NCI-H146 (cell line): ENCODE data around the gene WASF1.
"Not testable (repeated sequence)": the region's sequence is repeated elsewhere in the genome, so short reads cannot be mapped to it uniquely, and the experiment has no call there.

Source experiments
- DNase-seq: peaks from one replicate; lab custom pipeline; 2025; lab: John Stamatoyannopoulos, UW

WASF1 gene

GRCh38 chr6:110173506-110174132, 5.9 kb downstream of the WASF1 start:
- no peak for DNase-seq

DNA sequence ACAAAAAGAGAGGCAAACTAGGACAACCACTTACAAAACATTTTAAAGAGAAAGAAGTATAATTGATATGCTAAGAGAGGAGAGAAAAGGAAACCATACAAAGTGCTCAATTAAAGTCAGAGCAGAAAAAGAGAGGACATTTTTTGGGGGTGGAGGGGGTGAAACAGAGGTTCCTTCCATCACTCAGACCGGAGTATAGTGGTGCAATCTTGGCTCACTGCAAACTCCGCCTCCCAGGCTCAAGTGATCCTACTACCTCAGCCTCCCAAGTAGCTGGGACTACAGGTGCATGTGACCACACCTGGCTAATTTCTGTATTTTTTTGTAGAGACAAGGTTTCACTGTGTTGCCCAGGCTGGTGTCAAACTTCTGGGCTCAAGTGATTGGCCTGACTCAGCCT, 9.4 kb downstream of the WASF1 start:
- DNase-seq = no peak

GRCh38 chr6:110158479-110158878, 21.0 kb downstream of the WASF1 start:
- no peak for DNase-seq

DNA sequence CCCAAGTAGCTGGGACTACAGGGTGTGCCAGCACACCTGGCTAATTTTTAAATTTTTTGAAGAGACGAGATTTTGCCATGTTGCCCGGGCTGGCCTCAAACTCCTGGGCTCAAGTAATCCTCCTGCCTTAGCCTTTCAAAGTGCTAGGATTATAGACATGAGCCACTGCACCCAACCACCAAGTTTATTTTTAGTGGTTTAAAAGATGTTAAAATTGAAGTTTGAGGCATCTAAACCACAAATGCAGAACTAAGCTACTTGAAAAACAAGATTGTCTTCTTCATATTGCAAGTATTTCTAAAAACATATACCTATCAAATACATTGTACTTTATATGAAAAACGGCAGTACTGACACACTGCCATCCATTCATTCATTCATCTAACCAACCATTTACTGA, 31.6 kb downstream of the WASF1 start:
- no peak for DNase-seq

GRCh38 chr6:110140650-110141049, 38.8 kb downstream of the WASF1 start:
- no peak for DNase-seq

DNA sequence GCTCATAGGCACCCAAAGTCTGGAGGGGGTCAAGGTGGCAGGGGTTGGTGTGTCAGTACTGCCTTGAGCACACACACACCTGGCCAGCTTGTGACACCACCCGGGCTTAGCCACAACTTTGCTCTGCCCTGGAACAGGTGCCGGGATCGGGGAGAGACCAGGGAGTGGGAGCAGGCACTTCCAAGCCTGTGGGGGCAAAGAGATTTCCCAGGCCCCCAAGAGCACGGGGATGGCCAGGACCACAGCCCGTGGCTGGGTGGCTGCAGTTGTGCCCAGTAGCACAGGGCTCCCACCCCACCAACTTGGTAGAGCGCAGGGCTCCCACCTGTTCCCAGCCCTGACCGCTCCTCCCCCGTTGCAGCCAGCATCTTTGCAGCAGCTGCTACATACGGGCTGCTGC, 40.4 kb downstream of the WASF1 start:
- DNase-seq = no peak

DNA sequence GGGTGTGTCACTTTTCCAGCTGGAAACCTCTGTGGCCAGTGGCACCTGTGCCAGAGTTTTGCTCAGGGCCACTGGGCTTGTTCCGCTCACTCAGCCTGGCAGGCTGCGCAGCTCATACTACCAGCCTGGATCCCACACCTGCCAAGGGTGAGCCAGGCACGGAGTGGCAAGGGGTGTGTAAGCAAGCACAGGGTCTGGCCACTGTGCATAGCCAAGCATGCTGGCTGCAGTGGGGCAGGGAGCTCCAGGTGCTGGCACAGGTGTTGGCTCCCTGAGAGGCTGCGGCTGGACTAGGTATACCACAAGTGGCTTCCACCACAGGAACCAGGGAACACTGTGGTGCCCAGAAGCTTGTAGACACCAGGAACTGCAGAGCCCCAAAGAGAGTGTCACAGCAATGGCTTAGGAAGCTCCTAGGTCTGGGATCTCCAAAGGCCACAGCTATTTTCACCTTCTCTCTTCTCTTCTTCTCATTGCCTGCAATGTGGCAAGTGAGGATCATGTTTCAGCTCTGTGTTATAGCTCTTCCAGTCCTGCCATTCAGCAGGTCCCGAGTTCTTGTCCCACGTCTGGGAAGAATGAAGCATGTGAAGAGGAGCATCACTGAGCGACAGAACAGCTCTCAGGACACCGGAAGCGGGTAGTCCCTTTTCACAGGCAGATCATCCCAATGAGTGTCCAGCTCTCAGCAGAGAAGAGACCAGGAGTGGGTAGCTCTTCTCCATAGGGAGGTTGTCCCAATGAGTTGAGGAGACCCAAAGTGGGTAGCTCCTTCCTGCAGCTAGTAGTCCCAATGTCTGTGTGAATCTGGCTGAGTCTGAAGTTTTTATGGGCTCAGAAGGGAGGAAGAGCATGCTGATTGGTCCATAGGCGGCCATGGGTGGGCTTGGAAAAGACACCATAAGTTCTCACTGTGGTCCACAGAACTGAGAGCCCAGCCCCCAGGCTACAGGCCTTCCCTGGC, 41.3 kb downstream of the WASF1 start:
- no peak for DNase-seq

GRCh38 chr6:110130362-110130761, 49.1 kb downstream of the WASF1 start:
- no peak for DNase-seq

DNA sequence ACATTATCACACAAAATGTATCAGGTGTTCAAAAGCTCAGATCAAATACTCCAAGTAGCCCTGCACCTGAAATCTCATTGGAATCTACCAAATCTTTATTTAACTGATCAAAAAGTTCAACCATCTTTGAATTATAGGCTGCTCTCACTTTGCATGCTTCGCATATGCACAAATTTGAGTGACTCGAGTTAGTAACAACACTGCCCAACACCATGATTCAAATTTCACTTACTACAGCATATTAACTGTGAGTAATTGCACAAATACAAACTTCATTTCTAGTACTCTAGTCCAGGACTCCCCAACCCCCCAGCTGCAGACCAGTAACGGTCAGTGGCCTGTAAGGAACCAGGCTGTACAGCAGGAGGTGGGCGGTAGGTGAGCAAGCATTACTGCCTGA, 51.1 kb downstream of the WASF1 start:
- DNase-seq = no peak

DNA sequence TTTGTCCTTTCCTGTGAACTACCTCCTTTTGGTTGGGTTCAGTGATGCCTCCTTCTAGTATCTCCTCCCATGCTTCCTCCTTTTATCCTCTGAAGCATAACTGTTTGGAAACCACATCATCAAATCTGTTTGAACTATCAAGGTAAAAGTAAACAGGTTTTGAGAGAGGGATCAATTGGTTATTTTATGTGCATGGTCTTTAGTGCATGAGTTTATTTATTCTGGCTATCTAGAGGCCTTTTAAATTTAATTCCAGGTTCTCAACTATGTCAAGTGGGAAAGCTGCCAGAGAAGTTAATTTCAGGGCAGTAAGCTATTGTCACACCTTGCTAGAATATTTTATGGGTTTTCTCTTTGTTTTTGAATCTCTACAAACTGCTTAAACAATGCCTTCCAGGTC, 54.1 kb downstream of the WASF1 start:
- DNase-seq = peak; percentile 45

DNA sequence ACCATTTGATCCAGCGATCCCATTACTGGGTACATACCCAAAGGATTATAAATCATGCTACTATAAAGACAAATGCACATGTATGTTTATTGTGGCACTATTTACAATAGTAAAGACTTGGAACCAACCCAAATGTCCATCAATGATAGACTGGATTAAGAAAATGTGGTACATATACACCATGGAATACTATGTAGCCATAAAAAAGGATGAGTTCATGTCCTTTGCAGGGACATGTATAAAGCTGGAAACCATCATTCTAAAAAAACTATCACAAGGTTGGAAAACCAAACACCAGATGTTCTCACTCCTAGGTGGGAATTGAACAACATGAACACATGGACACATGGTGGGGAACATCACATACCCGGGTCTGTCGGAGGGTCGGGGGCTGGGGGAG, 57.8 kb downstream of the WASF1 start:
- not testable (repeated sequence) for DNase-seq

- no peak for DNase-seq
Measured at GRCh38 chr6:110116258-110116657, 63.2 kb downstream of the WASF1 start.

DNA sequence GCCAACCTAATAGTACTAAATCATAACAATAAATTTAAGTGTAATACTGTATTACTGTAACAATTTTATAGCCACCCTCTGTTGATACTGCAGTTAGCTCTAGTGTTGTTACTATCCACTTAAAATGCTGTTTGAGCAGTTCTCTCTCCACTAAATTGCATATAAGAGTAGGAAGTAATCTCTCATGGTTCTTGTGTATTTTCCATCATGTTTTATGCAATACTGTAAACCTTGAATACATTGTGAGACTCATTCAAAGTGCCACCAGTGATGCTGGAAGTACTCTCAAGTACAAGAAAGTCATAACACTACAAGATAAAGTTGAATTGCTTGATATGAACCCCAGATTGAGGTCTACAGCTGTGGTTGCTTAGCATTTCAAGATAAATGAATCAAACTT, 65.5 kb downstream of the WASF1 start:
- DNase-seq = no peak

DNA sequence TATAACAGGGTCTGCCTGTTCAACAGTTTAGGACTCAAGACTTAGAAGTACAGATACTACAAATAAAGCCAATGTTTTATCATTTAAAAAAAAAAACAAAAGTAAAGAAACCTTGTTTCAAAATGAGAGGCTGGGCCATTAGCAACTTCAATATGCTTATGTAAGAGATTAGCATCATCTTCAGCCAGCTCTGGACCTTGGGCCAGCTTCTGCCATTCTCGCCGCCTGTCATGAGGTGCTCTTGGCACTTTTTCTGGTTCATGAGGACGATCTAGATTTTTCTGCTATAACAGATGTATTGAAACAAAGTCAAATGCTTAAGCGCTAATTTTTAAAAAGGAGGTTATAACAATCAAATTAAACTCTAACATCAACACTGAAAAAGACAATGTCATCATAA, 74.2 kb downstream of the WASF1 start:
- no peak for DNase-seq

DNA sequence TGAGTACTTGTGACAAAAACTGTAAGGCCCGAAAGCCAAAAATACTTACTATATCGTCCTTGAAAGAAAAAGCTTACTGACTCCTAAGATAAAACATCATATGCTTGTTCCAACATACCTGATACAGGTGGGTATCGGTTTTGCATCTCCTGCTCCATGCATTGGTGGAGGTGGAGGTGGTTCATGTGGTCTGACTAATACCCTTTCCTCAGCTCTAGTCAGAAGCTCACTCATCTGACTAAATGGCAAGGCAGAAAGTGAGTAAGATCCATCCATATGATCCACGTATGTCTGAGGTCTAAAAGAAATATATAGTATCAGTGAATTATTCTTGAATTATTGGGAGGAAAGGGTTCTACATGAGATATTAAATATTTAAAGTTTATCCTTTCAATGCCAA, 76.2 kb downstream of the WASF1 start:
- no peak for DNase-seq

GRCh38 chr6:110102411-110102810, 77.1 kb downstream of the WASF1 start:
- DNase-seq = no peak

- DNase-seq = peak; percentile 1
Measured at GRCh38 chr6:110101885-110102284, 77.6 kb downstream of the WASF1 start.

DNA sequence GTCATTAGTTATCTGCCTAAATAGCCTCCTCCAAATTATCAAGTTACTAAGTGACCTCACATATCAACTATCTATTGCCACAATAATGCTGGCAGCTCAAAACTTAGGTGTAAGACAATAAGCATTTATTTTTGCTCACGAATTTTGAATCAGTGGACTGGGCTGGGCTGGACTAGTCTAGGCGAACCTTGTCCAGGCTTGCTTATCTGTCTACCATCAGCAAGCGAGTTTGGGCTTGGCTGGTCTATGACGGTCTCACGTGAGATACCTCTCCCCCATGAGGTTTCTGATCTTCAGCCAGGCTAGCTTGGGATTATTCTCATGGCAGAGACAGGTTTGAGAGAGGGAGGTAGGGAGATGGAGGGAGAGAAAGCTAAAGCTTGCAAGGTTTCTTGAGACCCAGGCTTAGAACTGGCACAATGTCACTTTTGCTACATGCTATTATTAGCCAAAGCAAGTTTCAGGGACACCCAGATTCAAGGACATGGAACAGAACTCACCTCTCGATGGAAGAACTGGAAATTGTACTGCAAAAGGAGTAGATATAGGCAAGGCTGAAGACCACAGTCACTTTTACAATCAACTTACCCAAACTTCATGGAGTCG, 80.9 kb downstream of the WASF1 start:
- no peak for DNase-seq

DNA sequence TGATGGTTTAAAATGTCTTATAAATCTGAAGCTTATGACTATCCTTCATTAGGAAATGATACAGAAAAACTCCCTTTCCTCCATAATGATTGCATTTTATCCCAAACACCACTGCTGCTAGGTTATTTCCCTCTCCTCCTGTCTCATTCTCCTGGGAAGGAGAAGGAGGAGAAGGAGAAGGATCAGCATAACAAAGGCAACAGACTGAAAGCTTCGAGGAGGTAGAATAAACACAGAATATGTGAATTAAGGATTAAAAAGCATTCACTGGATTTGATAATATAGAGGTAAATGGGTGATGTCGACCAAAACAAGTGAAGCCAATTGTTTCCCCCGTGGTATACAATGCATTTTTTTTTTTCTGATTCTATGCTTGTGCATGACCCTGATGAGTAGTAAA, 82.0 kb downstream of the WASF1 start:
- DNase-seq = no peak

- DNase-seq = no peak
Measured at GRCh38 chr6:110095935-110096334, 83.5 kb downstream of the WASF1 start.

DNA sequence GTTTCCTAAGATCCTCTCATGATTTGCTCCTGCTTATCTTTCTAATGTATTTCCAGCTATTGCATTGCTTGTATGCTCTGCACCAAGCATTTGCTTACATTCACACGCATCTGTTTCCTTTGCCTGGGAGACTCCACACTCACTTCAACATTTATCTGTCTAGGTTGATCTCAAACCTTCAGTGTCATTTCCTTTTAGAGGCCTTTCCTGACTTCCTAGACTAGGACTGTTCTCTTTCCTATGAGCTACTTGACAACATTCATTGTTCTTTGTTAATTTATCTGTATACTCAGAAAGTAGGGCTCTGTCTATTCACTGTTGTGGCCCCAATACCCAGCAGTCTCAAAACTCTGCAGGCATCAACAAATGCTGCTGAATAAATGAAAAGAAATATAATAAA, 84.4 kb downstream of the WASF1 start:
- DNase-seq = no peak

- DNase-seq = no peak
Measured at GRCh38 chr6:110093981-110094380, 85.5 kb downstream of the WASF1 start.

DNA sequence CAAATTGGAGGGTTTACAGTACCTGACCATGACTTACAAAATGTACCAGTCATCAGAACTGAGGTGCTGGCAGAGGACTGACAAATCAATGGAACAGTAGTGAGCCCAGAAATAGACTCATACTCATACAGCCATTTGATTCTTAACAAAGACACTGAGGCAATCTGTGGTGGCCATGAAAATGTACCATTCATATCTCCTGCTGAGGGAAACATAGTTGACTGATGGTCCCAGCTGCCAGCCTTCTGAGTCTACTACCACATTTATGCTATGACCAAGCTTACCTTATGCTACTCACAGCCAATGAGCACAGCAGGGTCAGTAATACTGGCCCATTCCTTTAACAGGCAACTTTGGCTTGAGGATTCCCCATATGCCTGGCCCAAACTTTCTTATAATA, 88.6 kb downstream of the WASF1 start:
- DNase-seq = no peak
